GM20431 (cell line): Measurements from ENCODE around the gene CAMK1D.

Experiments used
- in situ Hi-C: fragments of 300-500 bp; cut with MseI, MboI; formaldehyde crosslinking; loops from one replicate; pipeline ENCODE4 v1.15.0; 2020; ENCODE audit warnings: low sequenced_read_pairs; ENCODE audit not compliant: unreplicated experiment

CAMK1D gene

DNA sequence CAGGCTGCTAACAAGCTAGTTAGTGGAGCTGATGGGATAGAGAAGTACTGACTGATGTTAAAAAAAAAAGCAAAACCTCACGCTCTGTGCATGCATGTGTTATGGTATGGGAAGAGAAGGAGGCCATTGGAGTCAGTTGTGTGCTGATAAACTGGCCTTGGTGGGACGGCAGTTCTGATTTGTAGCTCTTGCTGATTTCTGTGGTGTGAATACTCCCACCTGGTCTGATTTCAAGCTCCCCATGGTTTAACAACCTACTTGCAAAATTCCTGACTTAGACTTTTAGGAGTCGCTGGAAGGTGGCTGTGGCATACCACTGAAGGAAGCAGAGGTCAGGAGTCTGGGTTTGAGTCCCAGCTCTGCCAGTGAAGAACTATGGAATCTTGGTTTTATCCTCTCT lies 15.2 kb downstream of the CAMK1D start:
- in situ Hi-C loops, result no loop called here

DNA sequence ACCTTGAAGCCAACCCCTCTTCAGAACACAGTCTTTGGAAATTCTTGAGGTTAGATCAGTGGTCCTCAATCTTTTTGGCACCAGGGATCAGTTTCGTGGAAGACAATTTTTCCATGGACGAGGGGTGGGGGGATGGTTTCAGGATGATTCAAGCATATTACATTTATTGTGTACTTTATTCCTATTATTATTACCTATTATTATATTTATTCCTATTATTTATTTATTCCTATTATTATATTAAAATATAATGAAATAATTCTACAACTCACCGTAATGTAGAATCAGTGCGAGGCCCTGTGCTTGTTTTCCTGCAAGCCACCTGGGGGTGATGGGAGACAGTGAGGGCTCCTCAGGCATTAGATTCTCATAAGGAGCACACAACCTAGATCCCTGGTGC lies 17.9 kb downstream of the CAMK1D start:
- in situ Hi-C loops, result no loop called here

DNA sequence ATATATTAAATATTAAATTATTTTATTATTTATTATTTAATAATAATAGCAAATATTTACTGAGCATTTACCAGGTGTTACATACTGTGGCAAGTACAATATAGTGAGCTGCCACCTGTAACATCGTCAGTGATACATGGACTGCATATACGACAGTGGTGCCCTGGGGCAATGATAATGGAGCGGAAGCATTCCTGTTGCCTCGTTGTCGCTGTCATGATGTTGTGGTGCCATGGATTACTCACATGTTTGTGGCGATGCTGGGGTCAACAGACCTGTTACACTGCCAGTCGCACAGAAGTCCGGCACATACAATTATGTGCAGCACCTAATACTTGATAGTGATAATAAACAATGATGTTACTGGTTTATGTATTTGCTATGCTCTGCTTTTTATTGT lies 20.6 kb downstream of the CAMK1D start:
- in situ Hi-C loops, result no loop called here

DNA sequence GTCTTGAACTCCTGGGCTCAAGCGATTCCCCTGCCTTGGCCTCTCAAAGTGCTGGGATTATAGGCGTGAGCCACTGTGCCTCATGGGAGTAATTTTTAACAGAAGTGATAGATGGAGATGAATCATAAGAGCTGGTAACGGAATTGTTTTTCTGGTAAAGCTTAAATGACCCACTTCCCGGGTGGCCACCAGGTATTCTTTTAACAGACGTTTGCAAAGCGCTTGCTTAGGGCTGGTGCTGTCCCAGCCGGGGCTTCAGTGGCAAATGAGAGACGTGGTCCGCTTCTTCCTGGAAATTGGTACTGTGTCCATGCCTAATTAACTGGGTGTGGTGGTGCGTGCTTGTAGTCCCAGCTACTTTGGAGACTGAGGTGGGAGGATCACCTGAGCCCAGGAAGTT lies 23.5 kb downstream of the CAMK1D start:
- in situ Hi-C loops, result no loop called here

DNA sequence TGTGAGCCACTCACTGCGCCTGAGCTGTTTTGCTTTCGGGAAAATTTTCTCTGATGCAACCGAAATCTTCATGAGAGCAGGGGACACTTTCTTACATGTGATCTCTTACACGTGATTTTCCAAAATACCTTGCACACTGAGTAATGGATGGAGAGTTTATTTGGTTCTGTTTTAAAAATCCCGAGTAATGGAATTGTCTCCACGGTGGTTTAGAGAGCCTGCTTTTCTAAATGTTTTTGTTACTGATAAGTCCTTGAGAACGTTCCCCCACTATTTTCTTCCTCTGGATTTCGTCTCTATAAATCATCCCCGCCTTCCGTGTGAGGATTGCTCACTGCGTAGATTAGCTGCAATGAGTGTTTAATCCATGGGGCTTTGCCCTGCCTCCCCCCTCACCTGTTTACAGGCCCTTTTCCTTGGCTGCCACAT lies 25.7 kb downstream of the CAMK1D start:
- in situ Hi-C loops, result no loop called here

DNA sequence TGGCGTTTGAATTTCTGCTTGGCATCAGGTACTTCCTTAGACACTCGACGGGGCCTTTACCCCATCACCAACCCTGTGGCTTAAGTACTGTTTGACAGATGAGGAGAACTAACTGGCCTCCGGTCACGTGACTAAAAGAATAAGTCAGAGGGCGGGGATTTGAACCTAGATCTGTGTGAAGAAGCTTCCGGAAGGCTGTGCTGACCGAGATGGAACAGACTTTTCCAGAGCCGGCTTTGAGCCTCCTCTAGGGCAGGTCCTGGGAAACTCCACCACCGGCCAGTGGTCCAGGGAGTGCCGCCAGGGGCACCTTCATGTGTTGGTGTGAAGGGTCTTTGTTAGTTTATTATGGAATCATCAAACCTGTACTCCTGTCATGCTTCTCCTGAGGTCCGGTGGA lies 26.9 kb downstream of the CAMK1D start:
- in situ Hi-C loops, result no loop called here

DNA sequence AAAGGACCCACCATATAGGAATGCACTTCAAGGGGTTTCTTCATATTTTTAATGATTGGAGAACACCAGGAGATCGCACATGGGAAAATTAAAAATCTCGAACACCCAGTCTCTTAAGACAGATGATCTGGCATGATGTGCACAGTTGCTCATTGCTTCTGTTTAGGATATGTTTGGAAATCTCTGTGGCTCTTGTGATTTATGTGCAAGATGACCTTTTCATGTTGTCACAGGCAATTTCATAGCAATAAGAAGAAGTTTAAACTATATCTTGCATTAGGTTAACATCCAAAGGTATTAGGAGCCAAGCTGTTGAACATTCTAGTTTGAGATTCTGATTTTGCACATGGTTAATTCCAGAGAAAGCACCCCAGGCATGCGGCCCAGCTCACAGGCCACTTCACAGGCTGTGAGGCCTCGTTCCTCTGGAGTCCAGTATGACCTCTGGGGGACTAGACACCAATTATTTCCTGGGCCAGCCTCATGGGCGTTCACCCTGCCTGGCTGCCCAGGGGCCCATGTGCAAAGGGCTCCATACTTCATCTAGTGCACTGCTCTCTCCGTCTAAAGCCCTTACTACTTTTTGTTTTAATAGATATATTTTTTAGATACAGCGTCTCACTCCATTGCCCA lies 28.4 kb downstream of the CAMK1D start:
- in situ Hi-C loops, result no loop called here

DNA sequence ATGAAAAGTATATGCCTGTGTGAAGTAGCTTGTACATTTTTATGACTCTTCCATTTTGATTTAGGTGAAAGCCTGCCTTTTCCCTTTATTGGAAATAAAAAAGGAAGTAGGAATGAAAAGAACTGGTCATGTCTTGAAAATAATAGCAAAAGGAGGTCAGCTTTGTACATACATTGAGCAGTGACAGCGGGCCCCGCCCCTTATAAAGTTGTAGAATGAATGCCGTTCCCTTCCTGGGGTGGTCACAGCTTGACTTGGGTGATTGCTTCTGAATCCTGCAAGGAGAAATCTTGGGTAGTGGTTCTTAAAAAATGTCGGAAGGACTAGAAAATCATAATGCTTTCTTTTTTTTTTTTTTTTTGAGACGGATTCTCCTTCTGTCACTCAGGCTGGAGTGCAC lies 31.7 kb downstream of the CAMK1D start:
- in situ Hi-C loops, result no loop called here

DNA sequence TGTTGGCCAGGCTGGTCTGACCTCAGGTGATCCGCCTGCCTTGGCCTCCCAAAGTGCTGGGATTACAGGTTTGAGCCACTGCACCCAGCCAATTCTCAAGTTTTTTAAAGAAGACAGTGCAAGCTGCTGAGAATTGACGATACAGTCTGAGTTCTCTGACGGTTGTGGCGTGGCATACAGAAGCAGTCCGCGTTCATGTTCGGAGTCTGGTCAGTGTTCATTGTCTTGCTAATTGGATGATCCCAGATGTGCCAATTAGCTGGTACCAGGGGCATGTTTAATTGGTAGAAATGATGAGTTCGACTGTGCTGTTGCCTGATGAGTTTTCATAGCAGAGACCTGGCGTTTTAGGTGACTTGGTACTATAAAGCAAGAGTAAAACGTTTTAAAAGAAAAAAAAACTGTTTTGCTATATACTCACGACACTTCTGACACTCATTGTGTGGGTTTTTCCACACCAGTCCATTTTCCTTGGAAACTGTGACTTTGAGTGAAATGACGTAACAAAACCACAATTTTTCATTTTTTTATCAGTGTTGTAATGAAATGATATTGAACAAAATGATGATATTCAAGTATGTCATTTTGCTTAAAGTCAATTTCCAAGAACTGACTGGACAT lies 32.3 kb downstream of the CAMK1D start:
- in situ Hi-C loops, result no loop called here

DNA sequence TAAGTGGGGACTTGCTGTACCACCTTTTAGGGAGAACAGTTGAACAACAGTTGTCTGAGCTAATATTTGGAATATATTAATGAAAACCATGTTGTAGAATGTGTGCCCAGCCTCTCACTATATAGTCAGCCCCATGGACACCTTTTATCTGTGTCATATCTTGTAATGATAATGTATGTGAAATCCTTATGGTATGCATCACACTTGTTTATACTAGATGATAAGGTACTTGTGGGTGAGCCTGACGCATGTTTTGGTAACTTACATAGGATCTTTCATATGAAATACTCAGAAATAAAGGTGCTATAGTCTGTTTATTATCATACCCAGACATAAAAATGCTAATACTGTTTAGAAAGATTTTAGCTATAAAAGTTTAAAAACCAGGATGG lies 32.8 kb downstream of the CAMK1D start:
- in situ Hi-C loops, result no loop called here

DNA sequence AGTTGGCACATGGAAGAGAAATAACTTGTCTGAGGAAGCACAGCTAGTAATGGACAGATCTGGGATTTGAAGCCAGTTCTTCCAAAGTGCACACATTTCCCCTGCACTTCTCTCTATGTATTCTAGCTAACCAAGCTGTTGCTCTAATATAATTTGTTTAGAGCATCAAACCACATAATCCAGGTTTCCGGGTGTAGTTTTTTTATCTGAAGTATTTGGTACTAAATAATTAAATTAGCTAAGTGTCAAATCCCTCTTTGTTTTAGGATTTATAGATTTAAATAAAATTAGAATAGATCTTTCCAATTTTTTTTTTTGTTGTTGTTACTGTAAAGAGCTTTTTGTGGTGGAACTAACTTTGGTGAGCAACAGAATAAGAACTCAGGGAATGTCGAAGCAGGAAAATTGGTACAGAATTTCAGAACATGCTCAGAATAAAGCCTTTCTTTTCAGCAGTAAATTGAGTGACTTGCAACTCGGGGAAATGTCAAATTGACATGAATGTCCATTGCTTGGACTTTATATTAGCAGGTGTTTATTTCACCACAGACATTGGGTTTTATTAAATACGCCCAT lies 33.7 kb downstream of the CAMK1D start:
- in situ Hi-C loops, result no loop called here

DNA sequence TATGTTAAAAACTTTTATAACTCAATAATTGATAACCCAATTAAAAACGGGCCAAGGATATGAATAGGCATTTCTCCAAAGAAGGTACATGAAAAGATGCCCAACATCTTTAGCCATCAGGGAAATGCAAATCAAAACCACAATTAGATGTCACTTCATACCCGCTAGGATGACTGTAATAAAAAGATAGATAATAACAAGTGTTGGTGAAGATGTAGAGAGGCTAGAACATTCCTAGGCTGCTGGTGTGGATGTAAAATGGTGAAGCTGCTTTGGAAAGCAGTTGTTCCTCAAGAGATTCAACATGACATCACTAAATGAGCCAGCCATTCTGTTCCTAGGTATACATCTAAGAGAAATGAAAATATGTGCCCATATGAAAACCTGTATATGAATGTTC lies 35.6 kb downstream of the CAMK1D start:
- in situ Hi-C loops, result no loop called here

DNA sequence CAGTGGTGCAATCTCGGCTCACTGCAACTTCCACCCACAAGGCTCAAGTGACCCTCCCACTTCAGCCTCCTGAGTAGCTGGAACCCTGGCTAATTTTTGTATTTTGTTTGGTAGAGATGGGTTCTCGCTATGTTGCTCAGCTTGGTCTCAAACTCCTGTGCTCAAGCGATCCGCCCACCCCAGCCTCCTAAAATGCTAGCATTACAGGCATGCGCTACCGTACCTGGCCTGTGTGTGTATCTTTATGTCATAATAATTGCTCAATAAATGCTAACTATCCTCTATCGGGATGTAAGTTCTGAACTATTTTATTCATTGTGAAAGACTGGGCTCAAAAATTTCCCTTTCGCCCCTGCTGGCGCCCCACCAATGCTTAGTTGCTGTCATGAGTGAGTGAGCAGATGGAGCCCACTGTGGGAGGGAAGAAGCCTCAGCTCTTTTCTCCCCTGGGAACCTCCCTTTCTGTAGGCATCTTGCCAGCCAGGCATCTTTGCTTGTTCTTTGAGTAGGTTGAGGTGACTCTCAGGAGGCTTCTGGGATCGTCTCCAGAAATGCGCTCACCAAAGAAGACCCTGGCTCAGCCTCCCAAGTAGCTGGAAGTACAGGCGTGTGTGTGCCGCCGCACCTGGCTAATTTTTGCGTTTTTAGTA lies 38.3 kb downstream of the CAMK1D start:
- in situ Hi-C loops, result no loop called here

DNA sequence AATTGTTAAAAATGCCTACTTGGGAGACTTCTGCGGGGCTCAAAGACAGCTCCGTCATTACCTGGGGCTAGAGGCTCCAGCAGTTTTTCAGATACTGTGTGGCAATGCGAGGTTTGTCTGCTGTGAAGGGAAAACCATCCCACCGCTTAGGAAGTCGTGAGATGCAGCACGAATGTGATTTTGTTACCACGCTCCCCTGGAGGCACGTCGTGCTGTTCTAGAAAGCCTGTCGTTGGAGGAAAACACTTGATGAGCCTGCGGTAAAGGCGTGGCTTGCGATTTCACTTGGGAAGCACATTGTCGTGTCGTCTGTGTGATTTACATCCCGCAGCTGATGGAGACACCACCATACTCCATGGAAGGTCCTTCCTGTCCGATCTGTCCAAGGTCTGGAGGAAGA lies 39.3 kb downstream of the CAMK1D start:
- in situ Hi-C loops, result no loop called here

DNA sequence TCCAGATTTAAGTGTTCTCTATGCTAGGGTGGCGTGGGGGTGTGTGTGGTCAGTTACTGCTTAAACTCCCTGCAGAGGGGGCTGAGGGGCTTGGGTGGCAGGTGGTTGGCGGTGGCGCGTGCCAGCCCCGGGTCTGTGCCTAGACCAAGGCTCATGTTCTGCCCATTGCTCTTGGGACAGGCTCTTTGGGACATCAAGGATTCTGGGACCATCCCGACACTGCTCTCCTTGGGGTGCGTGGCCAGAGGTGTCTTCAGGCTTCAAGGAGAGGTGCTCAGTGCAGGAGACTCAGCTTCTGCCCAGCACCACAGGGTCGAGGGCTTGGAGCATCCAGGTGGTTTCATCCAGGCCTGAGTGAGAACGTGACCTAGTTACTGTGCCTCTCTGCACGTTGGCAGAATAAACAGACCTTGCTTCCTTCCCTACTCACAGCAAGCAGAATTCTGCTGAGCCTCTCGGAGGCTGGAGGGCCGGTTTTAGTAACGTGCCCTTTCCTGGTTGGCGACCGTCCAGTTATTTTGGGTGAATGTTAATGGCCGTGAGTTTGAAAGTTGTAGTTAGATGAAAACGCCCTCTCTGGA lies 39.9 kb downstream of the CAMK1D start:
- in situ Hi-C loops, result no loop called here

DNA sequence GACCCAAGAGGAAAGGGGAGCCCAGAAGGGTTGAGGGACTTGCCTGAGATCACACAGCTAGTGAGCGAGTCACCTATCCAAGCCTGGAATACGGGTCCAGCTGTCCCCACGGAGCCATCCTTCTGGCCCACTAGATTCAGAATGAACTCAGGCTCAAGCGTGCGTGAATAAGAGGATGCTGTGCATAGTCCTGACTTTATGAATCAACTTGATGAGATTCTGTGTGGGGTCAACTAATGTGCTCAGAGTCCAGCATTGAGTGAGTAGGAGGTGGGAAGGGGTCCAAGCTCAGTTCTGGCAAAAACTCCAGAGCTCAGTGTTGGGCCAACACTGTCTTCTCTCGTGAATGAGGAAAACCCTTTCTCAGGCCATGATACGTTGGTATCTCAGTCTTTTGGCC lies 41.4 kb downstream of the CAMK1D start:
- in situ Hi-C loops, result no loop called here

DNA sequence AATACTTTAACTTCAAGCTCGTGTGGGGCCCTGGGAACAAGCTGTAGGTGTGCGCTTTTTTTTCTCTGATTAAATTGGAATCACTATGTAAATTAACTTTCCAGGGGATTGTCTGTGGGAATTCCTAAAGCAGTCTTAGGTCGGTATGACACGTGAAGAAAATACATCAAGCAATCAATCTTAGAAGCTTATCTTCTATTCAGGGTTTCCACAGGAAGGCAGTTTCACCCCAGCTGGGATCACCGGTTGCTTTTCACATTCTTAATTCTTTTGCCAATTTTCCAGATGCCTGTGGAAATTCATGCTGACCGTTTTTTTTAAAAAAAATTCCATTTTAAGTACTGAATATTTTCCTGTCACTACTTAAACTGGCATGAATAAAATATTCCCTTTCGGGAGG lies 41.9 kb downstream of the CAMK1D start:
- in situ Hi-C loops, result no loop called here

DNA sequence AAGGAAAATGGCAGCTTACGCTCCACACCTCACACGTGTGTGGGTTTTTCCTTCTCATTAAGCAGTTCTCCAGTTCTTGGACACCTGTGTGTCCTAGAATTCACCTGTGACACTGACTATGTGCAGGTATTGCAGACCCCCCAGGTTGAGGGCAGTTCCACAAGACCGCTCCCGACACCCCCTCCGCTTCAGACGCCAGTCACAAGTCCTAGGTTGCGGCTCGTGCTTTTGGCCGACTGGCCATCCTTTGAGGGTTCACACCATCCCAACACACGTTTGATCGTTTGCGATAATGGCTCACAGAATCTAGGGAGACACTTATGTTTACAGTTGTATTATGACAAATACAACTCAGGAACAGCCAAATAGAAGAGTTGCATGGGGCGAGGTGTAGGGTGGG lies 44.5 kb downstream of the CAMK1D start:
- in situ Hi-C loops, result no loop called here

DNA sequence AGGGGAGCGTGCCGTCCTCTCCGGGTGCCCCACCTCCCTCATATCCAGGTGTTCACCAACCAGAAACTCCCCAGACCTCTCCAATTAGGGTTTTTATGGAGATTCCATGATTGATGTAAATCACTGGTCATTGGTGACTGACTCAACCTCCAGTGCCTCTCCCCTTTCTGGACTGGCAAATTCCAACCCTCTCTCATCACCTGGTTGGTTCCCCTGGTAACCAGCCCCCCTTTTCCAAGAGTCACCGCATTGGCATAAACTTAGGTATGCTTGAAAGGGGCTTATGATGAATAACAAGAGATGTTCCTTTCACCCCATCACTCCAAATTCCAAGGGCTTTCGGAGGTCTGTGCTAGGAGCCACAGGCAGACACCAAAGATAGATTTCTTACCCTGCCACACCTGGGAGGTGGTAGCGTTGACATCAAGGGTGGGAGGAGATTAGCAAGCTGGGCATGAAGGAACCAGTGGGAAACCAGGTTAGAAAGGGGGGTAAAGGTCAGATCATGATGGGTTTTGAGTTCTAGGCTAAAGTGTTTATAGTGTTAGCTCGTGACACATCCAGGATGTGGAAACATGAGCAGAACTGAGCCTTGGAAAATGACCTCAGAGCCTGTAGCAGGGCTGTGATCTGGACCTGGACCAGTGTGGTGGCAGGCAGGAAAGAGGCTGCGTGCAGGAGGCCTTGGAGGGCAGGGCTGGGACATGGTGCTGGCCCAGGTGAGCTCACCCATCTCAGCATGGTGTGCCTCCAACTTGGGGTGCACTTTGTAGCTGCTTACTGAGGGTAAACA lies 45.1 kb downstream of the CAMK1D start:
- in situ Hi-C loops, result no loop called here

DNA sequence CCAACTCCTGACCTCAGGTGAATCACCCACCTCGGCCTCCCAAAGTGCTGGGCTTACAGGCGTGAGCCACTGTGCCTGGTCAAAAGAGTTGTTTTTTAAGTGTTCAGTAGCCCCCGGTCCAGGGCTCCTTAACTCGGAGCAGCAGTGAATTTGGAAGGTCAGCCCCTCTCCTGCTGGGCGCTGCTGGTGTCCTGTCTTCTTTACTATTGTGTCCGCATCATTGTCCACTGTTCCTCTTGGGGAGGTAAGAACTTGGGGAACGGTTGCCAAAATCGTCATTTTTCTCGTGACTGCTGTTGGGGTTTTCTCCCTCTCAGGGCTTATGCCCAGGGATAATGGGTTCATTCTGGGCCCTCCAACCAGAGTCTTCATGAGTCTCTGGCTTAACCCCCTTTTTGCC lies 46.7 kb downstream of the CAMK1D start:
- in situ Hi-C loops, result no loop called here
